GM12878 (cell line): ENCODE results near the gene HS6ST1. TPM values are rescaled to one million over a fixed set of nuclear protein-coding genes. Genes with fewer than 3 reads are reported as not detected.

Source experiments
- ATAC-seq: fragments of 200-7000 bp; cut with Tn5 transposase; 3 replicates; pipeline ENCODE4 v1.9.1; 2020; ENCODE audit warnings: mild to moderate bottlenecking, moderate library complexity
- BruUV-seq: library from RNA; stranded (reverse); fragments of 400-500 nt; replicated peaks from 2 replicates; lab custom pipeline; 2021; lab: Mats Ljungman, UMichigan
- CTCF ChIA-PET: fragments of 300-600 bp; sonication (Branson Sonifier 250); formaldehyde crosslinking; extraction: SDS; loops from one replicate; lab custom pipeline; 2021; ENCODE audit warnings: inconsistent platforms; lab: Yijun Ruan, JAX
- POLR2A ChIA-PET: fragments of 350-600 bp; formaldehyde crosslinking; extraction: SDS; loops from one replicate; lab custom pipeline; 2021; ENCODE audit warnings: inconsistent platforms; lab: Charles Lee
- RAD21 ChIA-PET: fragments of 300-600 bp; sonication (Branson Sonifier 250); formaldehyde crosslinking; loops from one replicate; lab custom pipeline; 2023; ENCODE audit warnings: antibody characterized with exemption; ENCODE audit not compliant: unreplicated experiment; lab: Charles Lee
- SMC1A ChIA-PET: fragments of 300-600 bp; sonication (Branson Sonifier 250); formaldehyde crosslinking; loops from one replicate; lab custom pipeline; 2023; ENCODE audit not compliant: unreplicated experiment, uncharacterized antibody; lab: Charles Lee
- DNase-seq: peaks from one replicate; pipeline ENCODE4 v3.0.0-alpha.2; 2011; ENCODE audit warnings: low read depth, low spot score
- FAIRE-seq: peaks from 3 replicates; lab custom pipeline; 2011; peaks lifted over from hg19 to GRCh38; lab: Jason Lieb, UNC
- H2AFZ ChIP-seq: 2 replicates; pipeline ENCODE4 v1.6.0; 2011; ENCODE audit warnings: low read depth, low read length, control low read depth; ENCODE audit not compliant: control insufficient read depth
- H3K27ac ChIP-seq: 2 replicates; pipeline ENCODE4 v1.5.1; 2011; ENCODE audit warnings: control low read depth; ENCODE audit not compliant: control insufficient read depth, insufficient read depth
- H3K27me3 ChIP-seq, 2 experiments: replicated peaks in 1 of 2; 2 replicates each; pipeline versions ENCODE4 v1.6.0 to v1.6.1; 2011; ENCODE audit warnings: low read length in 1 of 2; ENCODE audit not compliant: control insufficient read depth in 2 of 2, insufficient read depth in 2 of 2
- H3K36me3 ChIP-seq, 2 experiments: 2 replicates each; pipeline ENCODE4 v1.5.1; 2011; ENCODE audit warnings: low read length in 1 of 2; ENCODE audit not compliant: control insufficient read depth in 2 of 2, insufficient read depth in 2 of 2
- H3K4me1 ChIP-seq: 2 replicates; pipeline ENCODE4 v1.6.1; 2011; ENCODE audit warnings: mild to moderate bottlenecking, low read length, moderate library complexity, mixed read lengths; ENCODE audit not compliant: control insufficient read depth, insufficient read depth
- H3K4me2 ChIP-seq: 2 replicates; pipeline ENCODE4 v1.6.0; 2011; ENCODE audit warnings: control low read depth; ENCODE audit not compliant: control insufficient read depth, insufficient read depth
- H3K4me3 ChIP-seq: fragments of 200-600 bp; sonication (generic); 2 replicates; pipeline ENCODE4 v1.5.1; 2016
- H3K79me2 ChIP-seq: 2 replicates; pipeline ENCODE4 v1.6.0; 2011; ENCODE audit warnings: low read length; ENCODE audit not compliant: control insufficient read depth, insufficient read depth
- H3K9ac ChIP-seq: 2 replicates; pipeline ENCODE4 v1.8.0; 2011; ENCODE audit warnings: low read length, control low read depth, mixed read lengths; ENCODE audit not compliant: control insufficient read depth, insufficient read depth
- H3K9me3 ChIP-seq: replicated peaks from 3 replicates; pipeline ENCODE4 v1.5.1; 2011; ENCODE audit warnings: mild to moderate bottlenecking, low read length; ENCODE audit not compliant: control insufficient read depth, insufficient read depth
- H4K20me1 ChIP-seq: 2 replicates; pipeline ENCODE4 v1.6.0; 2011; ENCODE audit not compliant: control insufficient read depth, insufficient read depth
- ASH2L ChIP-seq: fragments of 300-600, 200-600 bp; sonication (generic); IDR thresholded peaks from 2 replicates; pipeline ENCODE4 v1.6.1; 2017; ENCODE audit warnings: low read depth, mild to moderate bottlenecking, borderline replicate concordance
- BCL11A ChIP-seq: IDR thresholded peaks from 2 replicates; pipeline ENCODE4 v1.6.1; 2011; ENCODE audit warnings: low read depth, low read length
- IRF4 ChIP-seq: IDR thresholded peaks from 2 replicates; pipeline ENCODE4 v1.6.1; 2011; ENCODE audit warnings: low read depth, low read length
- POU2F2 ChIP-seq: IDR thresholded peaks from 3 replicates; pipeline ENCODE4 v1.6.1; 2011; ENCODE audit warnings: low read depth, mild to moderate bottlenecking, low read length, borderline replicate concordance
- RB1 ChIP-seq: fragments of 450-650 bp; formaldehyde crosslinking; IDR thresholded peaks from 2 replicates; pipeline ENCODE4 v1.6.1; 2017; ENCODE audit warnings: mild to moderate bottlenecking, borderline replicate concordance
- RCOR1 ChIP-seq: conservative IDR thresholded peaks from 2 replicates; pipeline ENCODE4 v1.6.1; 2012; ENCODE audit warnings: low read depth, low read length, improper control_type of control experiment
- TBL1XR1 ChIP-seq: IDR thresholded peaks from 2 replicates; pipeline ENCODE4 v1.6.1; 2012; ENCODE audit warnings: low read depth, low read length, improper control_type of control experiment
- TCF7 ChIP-seq: IDR thresholded peaks from 2 replicates; pipeline ENCODE4 v1.6.1; 2014; ENCODE audit warnings: antibody characterized with exemption, borderline replicate concordance
- WRNIP1 ChIP-seq: IDR thresholded peaks from 2 replicates; pipeline ENCODE4 v1.6.1; 2011; ENCODE audit warnings: low read depth, low read length, improper control_type of control experiment, borderline replicate concordance
- ZNF622 ChIP-seq: fragments of 450-650 bp; IDR thresholded peaks from 2 replicates; pipeline ENCODE4 v1.6.1; 2017; ENCODE audit warnings: mild to moderate bottlenecking, inconsistent platforms
- ZSCAN29 ChIP-seq: fragments of 450-650 bp; IDR thresholded peaks from 2 replicates; pipeline ENCODE4 v1.6.1; 2017; ENCODE audit warnings: mild to moderate bottlenecking, moderate library complexity
- in situ Hi-C: fragments of 300-500 bp; cut with MboI; formaldehyde crosslinking; loops from 9 replicates; pipeline ENCODE4 v1.14.3; 2018; ENCODE audit warnings: mixed read lengths
- intact Hi-C: fragments of 100-400 bp; cut with micrococcal nuclease; formaldehyde crosslinking; loops from one replicate; pipeline ENCODE4 v1.14.2; 2022; ENCODE audit not compliant: unreplicated experiment
- polyA plus RNA-seq, 11 experiments: library from polyadenylated mRNA; depleted of rRNA in 4 of 11; unstranded in 6 of 11; stranded (reverse) in 5 of 11; fragments of >200 nt; fragmentation: Nextera tagmentation in 4 of 11; fragmentation: Illumina TruSeq in 1 of 11; extraction: Ambion mirVana in 4 of 11; extraction: Trizol in 1 of 11; gene quantifications; 1 replicate in 1 of 11; 2 replicates in 10 of 11; pipeline versions ENCODE4 v1.2.1 to v1.2.3, GENCODE V29; 2011 to 2016; ENCODE audit warnings: inconsistent platforms in 2 of 11, missing spikeins in 2 of 11, low read depth in 1 of 11
- total RNA-seq, 4 experiments: library from RNA; depleted of rRNA in 3 of 4; stranded (reverse); fragments of >200 nt in 3 of 4; fragmentation: Illumina TruSeq in 1 of 4; extraction: Trizol in 1 of 4; gene quantifications; 2 replicates each; pipeline versions ENCODE4 v1.2.1 to v1.2.3, GENCODE V29; 2013 to 2021

The HS6ST1 gene
- total and polyA plus RNA-seq, 10 of the 15 experiments (the other 5 are each of a cell fraction or from before 2014, with no cell fraction given): 0.48 to 17.0 (median 4.7) TPM

- ChIA-PET CTCF (interaction anchor here (0.6 kb wide), 1 partner anchor 147 kb away, joined by 3 read pairs; no protein-coding TSS in a partner anchor), POLR2A (interaction anchor here (1.1 kb wide), 1 partner anchor 11 kb away, joined by 3 read pairs; no protein-coding TSS in a partner anchor), RAD21 (no interaction called here), SMC1A (interaction anchor here (0.6 to 0.7 kb wide), 2 partner anchors 8 to 1375 kb away, joined by 3 read pairs; no protein-coding TSS in a partner anchor)
- Histone ChIP-seq H3K9me3 (no peaks in the 10 kb centered on the region), H2AFZ (no peak overlapping the region), H3K4me2 (no peak overlapping the region), H3K36me3 (no peaks in the 10 kb centered on the region), H3K4me3 (no peak overlapping the region), H3K79me2 (no peaks in the 10 kb centered on the region), H3K27ac (no peak overlapping the region), H3K4me1 (no peaks in the 10 kb centered on the region), H3K9ac (no peak overlapping the region), H3K27me3 (0 out of 4 replicates have a peak, but pooled peaks cover 0 to 2% of the 10 kb centered on the region in 2 experiments), H4K20me1 (no peaks in the 10 kb centered on the region)
- no peak for DNase-seq
- intact Hi-C loops (no loop called here), in situ Hi-C loops (no loop called here)
- BruUV-seq: no TSS peak
- FAIRE-seq: no peak
- no peak for ATAC-seq
- TF ChIP-seq TCF7 (no peak), ZNF622 (no peak), RB1 (no peak), BCL11A (no peak), POU2F2 (no peak), ZSCAN29 (no peak), WRNIP1 (no peak), TBL1XR1 (no peak), ASH2L (no peak), RCOR1 (no peak), IRF4 (no peak)
Measured at GRCh38 chr2:128228894-128229293, 89.8 kb downstream of the HS6ST1 start.
